Ishikawa (cell line): ENCODE measurements around the gene IL26.

ENCODE experiments used
- CEBPB ChIP-seq: IDR thresholded peaks from 2 replicates; pipeline ENCODE4 v1.6.1; 2012
- CREB1 ChIP-seq: IDR thresholded peaks from 2 replicates; pipeline ENCODE4 v1.6.1; 2012; ENCODE audit warnings: low read depth
- EGR1 ChIP-seq: IDR thresholded peaks from 2 replicates; pipeline ENCODE4 v1.6.1; 2012
- EP300 ChIP-seq: IDR thresholded peaks from 2 replicates; pipeline ENCODE4 v1.6.1; 2012; ENCODE audit warnings: borderline replicate concordance
- FOXM1 ChIP-seq: IDR thresholded peaks from 2 replicates; pipeline ENCODE4 v1.6.1; 2012; ENCODE audit warnings: low read depth, borderline replicate concordance
- MAX ChIP-seq: IDR thresholded peaks from 2 replicates; pipeline ENCODE4 v1.6.1; 2012
- NFIC ChIP-seq: IDR thresholded peaks from 2 replicates; pipeline ENCODE4 v1.6.1; 2012
- RAD21 ChIP-seq: IDR thresholded peaks from 2 replicates; pipeline ENCODE4 v1.6.1; 2012; ENCODE audit warnings: low read depth
- REST ChIP-seq: IDR thresholded peaks from 2 replicates; pipeline ENCODE4 v1.6.1; 2012; ENCODE audit warnings: low read depth, mild to moderate bottlenecking
- TAF1 ChIP-seq: IDR thresholded peaks from 2 replicates; pipeline ENCODE4 v1.6.1; 2012; ENCODE audit warnings: low read depth, mild to moderate bottlenecking
- TCF12 ChIP-seq: IDR thresholded peaks from 2 replicates; pipeline ENCODE4 v1.6.1; 2012; ENCODE audit warnings: low read depth
- TEAD4 ChIP-seq: IDR thresholded peaks from 2 replicates; pipeline ENCODE4 v1.6.1; 2012
- USF1 ChIP-seq: IDR thresholded peaks from 2 replicates; pipeline ENCODE4 v1.6.1; 2012
- YY1 ChIP-seq: IDR thresholded peaks from 2 replicates; pipeline ENCODE4 v1.6.1; 2012; ENCODE audit warnings: low read depth
- ZBTB7A ChIP-seq: IDR thresholded peaks from 2 replicates; pipeline ENCODE4 v1.6.1; 2012; ENCODE audit warnings: low read depth

The IL26 gene

GRCh38 chr12:68225576-68226476 lies at the start of gene IL26:
Gene IL26, minus strand, starts transcription at chr12:68225810. Its CDS starts 54 bp downstream, at chr12:68225756.
- no peak for TF ChIP-seq FOXM1
- TF ChIP-seq ZBTB7A, result no peak
- no peak for TF ChIP-seq MAX
- TF ChIP-seq EGR1, result no peak
- no peak for TF ChIP-seq USF1
- no peak for TF ChIP-seq TCF12
- no peak for TF ChIP-seq EP300
- no peak for TF ChIP-seq CREB1
- no peak for TF ChIP-seq TAF1
- TF ChIP-seq NFIC, result no peak
- no peak for TF ChIP-seq YY1
- no peak for TF ChIP-seq REST
- no peak for TF ChIP-seq RAD21
- no peak for TF ChIP-seq TEAD4
- TF ChIP-seq CEBPB, result no peak

- TF ChIP-seq TEAD4 (no peak), CREB1 (no peak), CEBPB (no peak), EP300 (no peak), USF1 (no peak), NFIC (no peak), YY1 (no peak), ZBTB7A (no peak), TCF12 (no peak)
Observed at GRCh38 chr12:68272732-68273131, 47.1 kb upstream of the IL26 start.

- TF ChIP-seq CREB1, result no peak
- TF ChIP-seq TCF12, result no peak
- TF ChIP-seq YY1, result no peak
- TF ChIP-seq RAD21, result no peak
- no peak for TF ChIP-seq FOXM1
- TF ChIP-seq TEAD4, result no peak
- no peak for TF ChIP-seq CEBPB
- TF ChIP-seq REST, result no peak
- no peak for TF ChIP-seq NFIC
- no peak for TF ChIP-seq EGR1
- no peak for TF ChIP-seq EP300
- TF ChIP-seq MAX, result no peak
- TF ChIP-seq ZBTB7A, result no peak
- TF ChIP-seq TAF1, result no peak
- TF ChIP-seq USF1, result no peak
Observed at GRCh38 chr12:68271346-68271745, 45.7 kb upstream of the IL26 start.

- TF ChIP-seq REST (no peak), CEBPB (no peak), TEAD4 (no peak), CREB1 (no peak), TAF1 (no peak), MAX (no peak), TCF12 (no peak), EGR1 (no peak), ZBTB7A (no peak), NFIC (no peak), RAD21 (no peak), EP300 (no peak), FOXM1 (no peak), USF1 (no peak), YY1 (no peak)
Observed at GRCh38 chr12:68270358-68270757, 44.7 kb upstream of the IL26 start.
